ENCODE data around the gene FMN1. TPM values are rescaled to one million over a fixed set of nuclear protein-coding genes. Genes with fewer than 3 reads are reported as not detected.

Gene FMN1
- polyA plus RNA-seq, 3 donors: 0.28 to 3.7 (median 0.34) TPM

DNA sequence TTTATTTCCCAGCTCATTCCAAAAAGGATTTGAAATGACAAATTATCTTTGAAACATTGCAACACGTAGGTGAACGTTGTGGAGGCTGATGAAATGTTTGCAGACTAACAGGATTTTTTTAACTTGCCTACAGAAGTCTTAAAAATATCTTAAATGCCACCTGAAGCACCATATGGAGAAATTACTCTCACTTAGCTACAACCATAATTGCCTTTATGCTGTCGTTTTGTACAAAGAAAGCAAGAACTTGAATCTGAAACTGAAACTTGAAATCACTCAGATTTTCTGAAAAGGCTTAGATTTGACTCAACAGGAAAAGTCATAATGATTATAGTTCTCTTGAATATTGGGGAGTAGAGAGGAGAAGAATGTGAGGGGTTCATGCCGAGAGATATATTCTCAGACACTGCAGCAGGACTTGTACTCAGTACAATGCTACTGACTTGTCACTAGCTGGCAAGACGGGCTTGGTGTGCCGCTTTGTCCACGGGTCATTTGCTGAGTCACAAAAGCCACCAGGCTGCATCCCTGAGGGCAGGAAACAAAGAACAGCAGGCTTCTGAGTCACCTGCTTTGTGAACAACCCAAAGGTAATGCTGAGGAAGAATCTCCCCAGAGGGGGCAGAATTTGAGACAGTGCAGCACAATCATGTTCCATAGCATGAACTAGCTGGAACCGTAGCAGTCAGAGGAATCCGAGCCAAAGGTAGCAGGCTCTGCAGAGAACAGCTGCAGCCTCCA lies 7.1 kb upstream of the FMN1 start:
- H3K9me3 ChIP-seq (replicated peaks in 1 of 2; ENCODE audit: control insufficient read depth in 1 of 2, insufficient read depth in 1 of 2, low read length in 2 of 2): no peaks in the 10 kb centered on the region
- H3K4me2 ChIP-seq (replicated peaks; ENCODE audit: extremely low read depth, low read length, poor library complexity, severe bottlenecking): peak overlapping the region; percentile 73
- Mint-ChIP-seq H3K4me3 (peak overlapping the region; percentile 73 to 93), H3K27me3 (ENCODE audit: low read depth in 3 of 3) (peaks cover 4 to 5% (median 5%) of the 10 kb centered on the region in 3 donors), H3K4me1 (peaks cover 10% of the 10 kb centered on the region), H3K9me3 (peaks cover 0 to 1% (median 0%) of the 10 kb centered on the region in 7 donors), H3K27ac (peak overlapping the region; percentile 79 to 89 (median 85)), H3K36me3 (no peaks in the 10 kb centered on the region)
- 3% methylated on average over 5 of the region's 9 CpGs for WGBS (ENCODE audit: insufficient coverage)
- H3K9ac ChIP-seq (ENCODE audit: insufficient read depth, low read length, poor library complexity, severe bottlenecking): peak overlapping the region; percentile 45
- H4K20me1 ChIP-seq (ENCODE audit: insufficient read depth, low read length): no peaks in the 10 kb centered on the region
- no peaks in the 10 kb centered on the region for H3K36me3 ChIP-seq (replicated peaks in 1 of 2; ENCODE audit: control insufficient read depth in 1 of 2, insufficient read depth in 2 of 2, low read length in 2 of 2)
- H3K27ac ChIP-seq (ENCODE audit: low read depth in 1 of 2, low read length in 2 of 2): peak overlapping the region; percentile 21 to 80
- peak; percentile 78 to 91 (median 83) for DNase-seq
- TF ChIP-seq, protein P1, sequence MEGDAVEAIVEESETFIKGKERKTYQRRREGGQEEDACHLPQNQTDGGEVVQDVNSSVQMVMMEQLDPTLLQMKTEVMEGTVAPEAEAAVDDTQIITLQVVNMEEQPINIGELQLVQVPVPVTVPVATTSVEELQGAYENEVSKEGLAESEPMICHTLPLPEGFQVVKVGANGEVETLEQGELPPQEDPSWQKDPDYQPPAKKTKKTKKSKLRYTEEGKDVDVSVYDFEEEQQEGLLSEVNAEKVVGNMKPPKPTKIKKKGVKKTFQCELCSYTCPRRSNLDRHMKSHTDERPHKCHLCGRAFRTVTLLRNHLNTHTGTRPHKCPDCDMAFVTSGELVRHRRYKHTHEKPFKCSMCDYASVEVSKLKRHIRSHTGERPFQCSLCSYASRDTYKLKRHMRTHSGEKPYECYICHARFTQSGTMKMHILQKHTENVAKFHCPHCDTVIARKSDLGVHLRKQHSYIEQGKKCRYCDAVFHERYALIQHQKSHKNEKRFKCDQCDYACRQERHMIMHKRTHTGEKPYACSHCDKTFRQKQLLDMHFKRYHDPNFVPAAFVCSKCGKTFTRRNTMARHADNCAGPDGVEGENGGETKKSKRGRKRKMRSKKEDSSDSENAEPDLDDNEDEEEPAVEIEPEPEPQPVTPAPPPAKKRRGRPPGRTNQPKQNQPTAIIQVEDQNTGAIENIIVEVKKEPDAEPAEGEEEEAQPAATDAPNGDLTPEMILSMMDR (IDR thresholded peaks at IDR 0.05): peak; percentile 48
- no peaks in the 10 kb centered on the region for H3K79me2 ChIP-seq (ENCODE audit: insufficient read depth, low read length)
- no peaks in the 10 kb centered on the region for H3K27me3 ChIP-seq (ENCODE audit: control insufficient read depth in 2 of 2, insufficient read depth in 2 of 2, low read length in 2 of 2)
- peaks cover 4 to 12% of the 10 kb centered on the region in 2 donors for H3K4me1 ChIP-seq (ENCODE audit: control insufficient read depth in 1 of 2, insufficient read depth in 2 of 2, low read length in 2 of 2)
- peak overlapping the region; percentile 80 for H2AFZ ChIP-seq (ENCODE audit: insufficient read depth, low read depth, low read length, poor library complexity, severe bottlenecking)
- H3K4me3 ChIP-seq (replicated peaks in 1 of 3; ENCODE audit: low read depth in 2 of 3, low read length in 3 of 3): peak overlapping the region; percentile 37 to 78 (median 74)
- intact Hi-C loops (cut with micrococcal nuclease): no loop called here

DNA sequence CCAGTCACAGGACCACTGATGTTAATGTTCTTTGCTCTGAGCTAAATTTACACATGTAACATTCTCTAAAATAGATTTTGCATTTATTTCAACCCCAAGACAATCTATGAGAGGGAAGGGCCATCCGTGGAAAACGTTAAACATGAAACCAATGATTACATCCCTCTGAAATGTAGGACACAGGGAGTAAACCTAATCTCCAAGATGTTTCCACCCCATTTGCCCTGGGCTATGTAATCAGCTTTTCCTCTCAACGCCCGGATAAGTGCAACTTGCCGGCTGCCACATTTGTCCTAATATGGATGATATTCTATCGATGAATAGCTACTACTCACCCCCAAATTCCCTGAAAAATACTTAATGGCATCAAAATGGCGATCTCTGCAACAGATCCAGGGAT lies 6.4 kb upstream of the FMN1 start:
- Histone ChIP-seq H3K27me3 (ENCODE audit: control insufficient read depth in 2 of 2, insufficient read depth in 2 of 2, low read length in 2 of 2) (no peaks in the 10 kb centered on the region), H3K4me3 (replicated peaks in 1 of 3; ENCODE audit: low read depth in 2 of 3, low read length in 3 of 3) (no peak overlapping the region), H2AFZ (ENCODE audit: insufficient read depth, low read depth, low read length, poor library complexity, severe bottlenecking) (no peak overlapping the region), H3K4me1 (ENCODE audit: control insufficient read depth in 1 of 2, insufficient read depth in 2 of 2, low read length in 2 of 2) (peaks cover 4 to 12% of the 10 kb centered on the region in 2 donors), H3K27ac (ENCODE audit: low read depth in 1 of 2, low read length in 2 of 2) (no peak overlapping the region), H4K20me1 (ENCODE audit: insufficient read depth, low read length) (no peaks in the 10 kb centered on the region), H3K9ac (ENCODE audit: insufficient read depth, low read length, poor library complexity, severe bottlenecking) (no peak overlapping the region), H3K79me2 (ENCODE audit: insufficient read depth, low read length) (no peaks in the 10 kb centered on the region), H3K4me2 (replicated peaks; ENCODE audit: extremely low read depth, low read length, poor library complexity, severe bottlenecking) (no peak overlapping the region), H3K36me3 (replicated peaks in 1 of 2; ENCODE audit: control insufficient read depth in 1 of 2, insufficient read depth in 2 of 2, low read length in 2 of 2) (no peaks in the 10 kb centered on the region), H3K9me3 (replicated peaks in 1 of 2; ENCODE audit: control insufficient read depth in 1 of 2, insufficient read depth in 1 of 2, low read length in 2 of 2) (no peaks in the 10 kb centered on the region)
- intact Hi-C loops (cut with micrococcal nuclease): no loop called here
- H3K27me3 Mint-ChIP-seq (ENCODE audit: low read depth in 3 of 3): peaks cover 4 to 9% (median 5%) of the 10 kb centered on the region in 3 donors
- peaks cover 0 to 1% (median 0%) of the 10 kb centered on the region in 7 donors for H3K9me3 Mint-ChIP-seq
- H3K4me3 Mint-ChIP-seq: no peak overlapping the region
- DNase-seq: no peak
- WGBS (ENCODE audit: insufficient coverage): 94% methylated on average over 3 of the region's 7 CpGs
- no peaks in the 10 kb centered on the region for H3K36me3 Mint-ChIP-seq
- H3K27ac Mint-ChIP-seq: peak overlapping the region in 1 of 7 donors; percentile 87
- peaks cover 10% of the 10 kb centered on the region for H3K4me1 Mint-ChIP-seq
- TF ChIP-seq, protein P1 (IDR thresholded peaks at IDR 0.05): no peak
